ENCODE data around the gene UQCC2.

DNA sequence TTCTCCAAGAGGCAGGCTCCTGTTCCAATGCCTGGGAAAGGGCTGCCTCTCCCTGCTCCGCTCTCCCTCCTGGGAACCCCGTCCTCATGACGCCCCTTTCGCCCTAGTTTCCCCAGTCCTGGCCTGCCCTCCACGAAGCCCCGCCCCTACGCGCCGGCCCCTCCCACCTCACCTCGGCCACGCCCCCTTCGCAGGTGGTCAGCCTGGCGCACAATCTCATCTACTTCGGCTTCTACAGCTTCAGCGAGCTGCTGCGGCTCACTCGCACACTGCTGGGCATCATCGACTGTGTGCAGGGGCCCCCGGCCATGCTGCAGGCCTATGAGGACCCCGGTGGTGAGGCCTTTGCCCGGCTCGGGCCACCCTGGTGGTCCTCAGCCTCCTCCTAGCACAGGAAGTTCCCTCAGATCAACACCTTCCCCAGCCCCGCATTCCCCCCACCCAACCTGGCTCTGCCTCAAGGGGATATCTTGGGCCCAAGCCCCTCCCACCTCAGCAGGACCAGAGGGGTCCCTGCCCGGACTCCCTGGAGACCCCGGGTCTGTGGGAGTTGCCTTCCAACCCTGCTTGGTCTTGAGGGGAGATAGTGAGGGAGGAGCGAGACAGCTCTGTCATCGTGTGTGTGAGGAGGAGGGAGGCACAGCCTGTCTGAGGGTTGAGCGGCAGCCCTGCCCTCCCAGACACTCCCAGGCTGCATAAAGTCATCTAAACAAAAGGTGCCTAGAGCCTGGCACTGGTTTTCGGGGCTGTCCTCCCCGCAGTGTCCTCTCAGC, 40.3 kb downstream of the UQCC2 start:
- TF ChIP-seq REST (IDR thresholded peaks at IDR 0.05; ENCODE audit: insufficient read depth in 1 of 2, low read depth in 2 of 2, low read length in 2 of 2) (no peak), POLR2AphosphoS5 (IDR thresholded peaks at IDR 0.05; ENCODE audit: low read depth, low read length) (no peak), SIN3A (IDR thresholded peaks at IDR 0.05; ENCODE audit: borderline replicate concordance, insufficient read depth, low read length) (no peak), TAF1 (IDR thresholded peaks at IDR 0.05; ENCODE audit: borderline replicate concordance, insufficient read depth, low read length) (no peak), FOXP2 (optimal IDR thresholded peaks at IDR 0.05; ENCODE audit: borderline replicate concordance, extremely low read depth, extremely low read length, insufficient read depth) (no peak)
